H1 (cell line): ENCODE data around the gene SPIB. TPM values are rescaled to one million over a fixed set of nuclear protein-coding genes. Genes with fewer than 3 reads are reported as not detected.
"Not testable (repeated sequence)": the region's sequence is repeated elsewhere in the genome, so short reads cannot be mapped to it uniquely, and the experiment has no call there.

ENCODE experiments used
- CTCF ChIA-PET: fragments of 300-600 bp; sonication (Branson Sonifier 250); formaldehyde crosslinking; loops from one replicate; lab custom pipeline; 2021; ENCODE audit not compliant: partially characterized antibody; lab: Charles Lee
- POLR2A ChIA-PET: fragments of 300-600 bp; sonication (Branson Sonifier 250); formaldehyde crosslinking; loops from one replicate; lab custom pipeline; 2021; ENCODE audit warnings: inconsistent platforms; ENCODE audit not compliant: partially characterized antibody; lab: Charles Lee
- DNase-seq, 2 experiments: peaks; one replicate each; pipeline versions ENCODE4 v3.0.0 to v3.0.0-alpha.2; 2010 to 2022; ENCODE audit warnings: low spot score in 2 of 2, low read depth in 1 of 2, mixed read lengths in 1 of 2
- FAIRE-seq: peaks from 2 replicates; lab custom pipeline; 2011; peaks lifted over from hg19 to GRCh38; lab: Jason Lieb, UNC
- H2AFZ ChIP-seq: 2 replicates; pipeline ENCODE4 v1.8.1; 2012; ENCODE audit warnings: low read length, inconsistent platforms
- H2AK5ac ChIP-seq: 2 replicates; pipeline ENCODE4 v1.6.1; 2013; ENCODE audit warnings: low read depth, low read length
- H2BK120ac ChIP-seq: replicated peaks from 2 replicates; pipeline ENCODE3; 2013; ENCODE audit warnings: low read depth, low read length, inconsistent platforms
- H2BK12ac ChIP-seq: 2 replicates; pipeline ENCODE4 v1.6.1; 2013; ENCODE audit warnings: low read depth, low read length
- H2BK15ac ChIP-seq: 2 replicates; pipeline ENCODE4 v1.6.1; 2013; ENCODE audit warnings: low read length
- H2BK20ac ChIP-seq: 2 replicates; pipeline ENCODE4 v1.6.1; 2013; ENCODE audit warnings: low read length
- H2BK5ac ChIP-seq: 2 replicates; pipeline ENCODE4 v1.6.1; 2013; ENCODE audit warnings: low read depth, low read length
- H3K14ac ChIP-seq: 2 replicates; pipeline ENCODE4 v1.6.1; 2013; ENCODE audit warnings: inconsistent platforms; ENCODE audit not compliant: insufficient read length
- H3K18ac ChIP-seq: 2 replicates; pipeline ENCODE4 v1.6.1; 2013; ENCODE audit warnings: low read length; ENCODE audit errors: extremely low read depth
- H3K23ac ChIP-seq: 2 replicates; pipeline ENCODE4 v1.6.1; 2013; ENCODE audit warnings: inconsistent platforms; ENCODE audit not compliant: insufficient read length
- H3K23me2 ChIP-seq: 2 replicates; pipeline ENCODE4 v1.6.1; 2013; ENCODE audit warnings: low read depth, low read length
- H3K27ac ChIP-seq: 2 replicates; pipeline ENCODE4 v1.6.1; 2011; ENCODE audit warnings: low read depth, low read length, inconsistent platforms
- H3K27me3 ChIP-seq, 4 experiments: replicated peaks in 1 of 4; 1 replicate in 1 of 4; 2 replicates in 3 of 4; pipeline versions ENCODE4 v1.6.1 to v1.8.1; 2011 to 2013; ENCODE audit warnings: low read length in 3 of 4, mild to moderate bottlenecking in 3 of 4, inconsistent platforms in 2 of 4, mixed read lengths in 2 of 4, moderate library complexity in 1 of 4; ENCODE audit not compliant: control insufficient read depth in 3 of 4, insufficient read depth in 3 of 4; ENCODE audit errors: extremely low read depth in 1 of 4
- H3K36me3 ChIP-seq, 4 experiments: 2 replicates each; pipeline versions ENCODE4 v1.6.1 to v1.8.1; 2011 to 2013; ENCODE audit warnings: mild to moderate bottlenecking in 4 of 4, low read length in 3 of 4, moderate library complexity in 2 of 4, control low read depth in 1 of 4, inconsistent platforms in 1 of 4; ENCODE audit not compliant: insufficient read depth in 4 of 4, control insufficient read depth in 2 of 4
- H3K4ac ChIP-seq: replicated peaks from 2 replicates; pipeline ENCODE3; 2013; ENCODE audit warnings: low read length, low read depth, mixed read lengths, inconsistent platforms; ENCODE audit not compliant: insufficient read length
- H3K4me1 ChIP-seq, 4 experiments: replicated peaks in 1 of 4; 1 replicate in 1 of 4; 2 replicates in 3 of 4; pipeline versions ENCODE4 v1.6.1 to v1.8.1; 2011 to 2013; ENCODE audit warnings: low read length in 3 of 4, inconsistent platforms in 2 of 4, mixed read lengths in 1 of 4; ENCODE audit not compliant: insufficient read depth in 4 of 4, control insufficient read depth in 3 of 4
- H3K4me2 ChIP-seq, 2 experiments: 2 replicates each; pipeline versions ENCODE4 v1.6.1 to v1.8.1; 2011 to 2013; ENCODE audit warnings: low read depth in 2 of 2, low read length in 2 of 2, control low read depth in 1 of 2, inconsistent platforms in 1 of 2, mild to moderate bottlenecking in 1 of 2; ENCODE audit not compliant: insufficient read depth in 1 of 2
- H3K4me3 ChIP-seq, 4 experiments: fragments of 200-600, 300-600 bp in 1 of 4; sonication (generic), shearing (Covaris generic), sonication (Bioruptor Twin) in 1 of 4; 2 replicates each; pipeline versions ENCODE4 v1.5.1 to v1.8.1; 2011 to 2016; ENCODE audit warnings: low read length in 4 of 4, low read depth in 3 of 4, control low read depth in 2 of 4, inconsistent platforms in 2 of 4, mild to moderate bottlenecking in 2 of 4, mixed read lengths in 1 of 4, moderate library complexity in 1 of 4; ENCODE audit not compliant: insufficient read depth in 2 of 4; ENCODE audit errors: extremely low read depth in 1 of 4
- H3K56ac ChIP-seq: replicated peaks from 2 replicates; pipeline ENCODE3; 2013; ENCODE audit warnings: low read depth, mild to moderate bottlenecking, mixed read lengths, low read length, inconsistent platforms; ENCODE audit not compliant: insufficient read length
- H3K79me1 ChIP-seq: 2 replicates; pipeline ENCODE4 v1.6.1; 2013; ENCODE audit warnings: low read depth, low read length, control low read depth
- H3K79me2 ChIP-seq, 2 experiments: 2 replicates each; pipeline versions ENCODE4 v1.6.1 to v1.8.1; 2012 to 2013; ENCODE audit warnings: low read length in 2 of 2, mild to moderate bottlenecking in 2 of 2, inconsistent platforms in 1 of 2; ENCODE audit not compliant: insufficient read depth in 2 of 2, control insufficient read depth in 1 of 2
- H3K9ac ChIP-seq, 4 experiments: replicated peaks in 1 of 4; 1 replicate in 1 of 4; 2 replicates in 3 of 4; pipeline versions ENCODE4 v1.6.1 to v1.8.1; 2011 to 2013; ENCODE audit warnings: low read depth in 3 of 4, low read length in 3 of 4, control low read depth in 2 of 4, mild to moderate bottlenecking in 2 of 4, moderate library complexity in 2 of 4, inconsistent platforms in 1 of 4; ENCODE audit errors: extremely low read depth in 1 of 4
- H3K9me3 ChIP-seq, 2 experiments: 2 replicates each; pipeline versions ENCODE4 v1.6.1 to v1.8.1; 2012 to 2013; ENCODE audit warnings: mild to moderate bottlenecking in 2 of 2, moderate library complexity in 2 of 2, control low read depth in 1 of 2, inconsistent platforms in 1 of 2, low read depth in 1 of 2, low read length in 1 of 2, mixed read lengths in 1 of 2; ENCODE audit not compliant: insufficient read depth in 2 of 2
- H4K20me1 ChIP-seq, 2 experiments: replicated peaks in 1 of 2; 2 replicates each; pipeline versions ENCODE3 to v1.8.1; 2011 to 2013; ENCODE audit warnings: inconsistent platforms in 2 of 2, low read length in 2 of 2, mild to moderate bottlenecking in 1 of 2; ENCODE audit not compliant: insufficient read depth in 2 of 2, control insufficient read depth in 1 of 2
- H4K5ac ChIP-seq: 2 replicates; pipeline ENCODE4 v1.6.1; 2013; ENCODE audit warnings: low read length, low read depth, mixed read lengths, inconsistent platforms; ENCODE audit not compliant: insufficient read length
- H4K8ac ChIP-seq: 2 replicates; pipeline ENCODE4 v1.8.0; 2013; ENCODE audit warnings: mild to moderate bottlenecking, moderate library complexity, low read length, inconsistent platforms; ENCODE audit not compliant: insufficient read depth; ENCODE audit errors: extremely low read depth
- H4K91ac ChIP-seq: replicated peaks from 2 replicates; pipeline ENCODE3; 2013; ENCODE audit warnings: low read length, mixed read lengths, inconsistent platforms; ENCODE audit not compliant: insufficient read length
- CTCF ChIP-seq, 3 experiments: IDR thresholded peaks; 1 replicate in 2 of 3; 2 replicates in 1 of 3; pipeline versions ENCODE4 v1.5.1 to v1.6.1; 2011; ENCODE audit warnings: low read length in 3 of 3, mild to moderate bottlenecking in 3 of 3, inconsistent platforms in 2 of 3, low read depth in 1 of 3, moderate library complexity in 1 of 3; ENCODE audit not compliant: insufficient read depth in 1 of 3; ENCODE audit errors: control extremely low read depth in 1 of 3
- EP300 ChIP-seq, 2 experiments: IDR thresholded peaks; 1 replicate in 1 of 2; 2 replicates in 1 of 2; pipeline ENCODE4 v1.6.1; 2011 to 2012; ENCODE audit warnings: low read depth in 2 of 2, low read length in 2 of 2, mild to moderate bottlenecking in 2 of 2, borderline replicate concordance in 1 of 2, inconsistent platforms in 1 of 2, moderate library complexity in 1 of 2
- GABPA ChIP-seq: IDR thresholded peaks from 2 replicates; pipeline ENCODE4 v1.6.1; 2011; ENCODE audit warnings: mild to moderate bottlenecking, low read length, moderate library complexity, borderline replicate concordance; ENCODE audit not compliant: insufficient read depth
- KDM5A ChIP-seq: fragments of 200-600 bp; IDR thresholded peaks from 2 replicates; pipeline ENCODE4 v1.7.1; 2012; ENCODE audit warnings: mild to moderate bottlenecking, low read length, inconsistent platforms, mixed read lengths
- SP4 ChIP-seq: IDR thresholded peaks from 2 replicates; pipeline ENCODE4 v1.6.1; 2012; ENCODE audit warnings: low read length, inconsistent platforms
- SUZ12 ChIP-seq: fragments of 200-600 bp; sonication (generic); IDR thresholded peaks from 2 replicates; pipeline ENCODE4 v1.6.1; 2012; ENCODE audit warnings: mild to moderate bottlenecking, inconsistent platforms, low read length, moderate library complexity, mixed read lengths
- ZNF274 ChIP-seq: IDR thresholded peaks from 2 replicates; pipeline ENCODE4 v1.7.0; 2012; ENCODE audit warnings: low read length, borderline replicate concordance; ENCODE audit errors: extremely low read depth
- WGBS, 2 experiments: shearing (Covaris generic) in 1 of 2; methylation state at CpG; one replicate each; pipeline versions ENCODE4 v1.1.6 to v1.1.7; 2013 to 2015; ENCODE audit warnings: low lambda C conversion rate in 2 of 2, mixed read lengths in 2 of 2, inconsistent platforms in 1 of 2, low coverage in 1 of 2, missing lambda C conversion rate in 1 of 2; ENCODE audit not compliant: insufficient replicate concordance in 2 of 2, insufficient coverage in 1 of 2, insufficient read length in 1 of 2; ENCODE audit errors: extremely low coverage in 1 of 2, missing lambda C conversion rate in 1 of 2; 5-methylcytosine and 5-hydroxymethylcytosine counted together
- polyA plus RNA-seq, 7 experiments: library from polyadenylated mRNA; depleted of rRNA in 3 of 7; stranded (reverse) in 5 of 7; unstranded in 2 of 7; fragments of >200 nt in 5 of 7; fragments of 200-250 nt in 2 of 7; gene quantifications; 1 replicate in 5 of 7; 2 replicates in 1 of 7; 4 replicates in 1 of 7; pipeline versions ENCODE4 v1.2.1 to v1.2.3, GENCODE V29; 2011 to 2013; ENCODE audit warnings: missing spikeins in 2 of 7, mixed read lengths in 2 of 7
- total RNA-seq: library from RNA; stranded (reverse); fragmentation: NEBNext Ultra II Directional; extraction: Animal tissue kit (Norgen Biotek cat#: 25700); gene quantifications from 2 replicates; pipeline ENCODE4 v1.2.1, GENCODE V29; 2021

Gene SPIB
- total and polyA plus RNA-seq, 2 of the 8 experiments (the other 6 are each of a cell fraction or from before 2014, with no cell fraction given): 11.1 to 17.4 TPM

DNA sequence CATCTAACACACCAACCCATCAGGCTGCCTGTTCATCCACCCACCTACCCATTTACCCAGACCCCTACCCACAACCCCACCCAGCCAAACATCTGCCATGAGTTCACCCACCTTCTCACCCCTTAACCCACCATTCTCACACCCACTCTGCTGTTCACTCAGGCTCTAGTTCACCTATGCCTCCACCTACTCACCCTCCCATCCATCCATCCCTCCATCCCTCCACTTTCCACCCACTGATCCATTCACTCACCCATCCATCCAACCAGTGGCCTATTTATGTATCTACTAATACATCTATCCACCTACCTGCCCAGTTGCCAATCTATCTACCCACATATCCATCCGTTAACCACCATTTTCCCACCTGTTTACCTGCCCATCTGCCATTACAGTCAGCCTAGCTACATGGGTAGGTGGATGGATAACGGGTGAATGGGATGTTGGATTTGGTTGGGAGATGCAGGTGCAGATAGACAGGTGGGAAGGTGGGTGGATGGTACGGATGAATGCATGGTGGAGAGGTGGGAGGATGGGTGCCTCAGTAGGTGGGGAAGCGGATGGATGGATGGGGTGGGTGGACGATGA, 19.2 kb downstream of the SPIB start (continued):
- TF ChIP-seq EP300 (IDR thresholded peaks at IDR 0.05; ENCODE audit: borderline replicate concordance in 1 of 2, low read depth in 2 of 2, low read length in 2 of 2) (no peak), SP4 (no peak), KDM5A (no peak), SUZ12 (no peak), GABPA (no peak), CTCF (IDR thresholded peaks at IDR 0.05; ENCODE audit: control extremely low read depth in 1 of 3, insufficient read depth in 1 of 3, low read depth in 1 of 3, low read length in 3 of 3) (no peak), ZNF274 (no peak)
- TF ChIP-seq, all 59 proteins: peak for 0

DNA sequence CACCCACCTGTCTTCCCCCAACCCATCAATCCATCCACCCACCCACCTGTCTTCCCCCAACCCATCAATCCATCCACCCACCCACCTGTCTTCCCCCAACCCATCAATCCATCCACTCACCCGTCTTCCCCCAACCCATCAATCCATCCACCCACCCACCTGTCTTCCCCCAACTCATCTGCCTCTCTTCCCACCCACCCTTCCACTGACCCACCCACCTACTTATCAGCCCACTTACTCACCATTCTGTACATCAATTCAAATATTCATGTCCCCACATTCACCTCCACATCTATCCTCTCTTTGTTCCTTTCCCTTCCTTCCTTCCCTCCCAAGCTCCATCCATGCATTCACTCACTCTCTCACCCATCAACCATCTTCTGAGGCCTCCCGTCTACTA, 20.4 kb downstream of the SPIB start:
- H2BK12ac ChIP-seq, H3K9me3 ChIP-seq, CTCF ChIA-PET, H4K91ac ChIP-seq, H2AFZ ChIP-seq, H3K4me1 ChIP-seq, H3K4me3 ChIP-seq, H3K18ac ChIP-seq, H3K23ac ChIP-seq, H2BK5ac ChIP-seq, H3K36me3 ChIP-seq, H3K4ac ChIP-seq, H3K14ac ChIP-seq, H2BK15ac ChIP-seq, H2AK5ac ChIP-seq, H3K27me3 ChIP-seq, H3K9ac ChIP-seq, H4K20me1 ChIP-seq, H3K23me2 ChIP-seq, FAIRE-seq, H3K27ac ChIP-seq, H3K79me1 ChIP-seq, H2BK20ac ChIP-seq, H3K4me2 ChIP-seq, H4K8ac ChIP-seq, H4K5ac ChIP-seq, H3K56ac ChIP-seq, DNase-seq, H2BK120ac ChIP-seq, POLR2A ChIA-PET, H3K79me2 ChIP-seq: not testable (repeated sequence)
- 100% methylated on average over 1 of the region's 2 CpGs; no CpG with 5 or more reads in 1 of the 2 experiments for WGBS, 2 experiments
